Measurements from ENCODE around the gene MOBP.

DNA sequence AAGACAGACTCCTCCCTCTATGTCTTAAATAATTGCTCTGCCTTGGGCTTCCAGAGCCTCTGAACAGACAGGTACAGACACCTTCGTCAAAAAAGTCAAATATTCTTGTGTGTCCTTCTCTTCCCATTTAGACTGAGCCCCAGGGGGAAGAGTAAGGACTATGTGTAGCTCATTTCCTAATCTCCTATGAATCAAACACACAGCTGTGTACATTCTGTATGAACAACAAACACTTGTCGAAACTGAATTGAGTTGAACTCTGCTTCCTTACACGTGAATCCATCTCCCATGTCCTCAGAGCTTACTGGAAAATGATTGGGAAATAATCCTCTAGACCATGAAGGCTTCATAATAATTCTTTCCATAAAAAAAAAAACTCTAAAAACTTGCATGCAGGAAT lies 80.8 kb downstream of the MOBP start:
- TF ChIP-seq, protein P1, sequence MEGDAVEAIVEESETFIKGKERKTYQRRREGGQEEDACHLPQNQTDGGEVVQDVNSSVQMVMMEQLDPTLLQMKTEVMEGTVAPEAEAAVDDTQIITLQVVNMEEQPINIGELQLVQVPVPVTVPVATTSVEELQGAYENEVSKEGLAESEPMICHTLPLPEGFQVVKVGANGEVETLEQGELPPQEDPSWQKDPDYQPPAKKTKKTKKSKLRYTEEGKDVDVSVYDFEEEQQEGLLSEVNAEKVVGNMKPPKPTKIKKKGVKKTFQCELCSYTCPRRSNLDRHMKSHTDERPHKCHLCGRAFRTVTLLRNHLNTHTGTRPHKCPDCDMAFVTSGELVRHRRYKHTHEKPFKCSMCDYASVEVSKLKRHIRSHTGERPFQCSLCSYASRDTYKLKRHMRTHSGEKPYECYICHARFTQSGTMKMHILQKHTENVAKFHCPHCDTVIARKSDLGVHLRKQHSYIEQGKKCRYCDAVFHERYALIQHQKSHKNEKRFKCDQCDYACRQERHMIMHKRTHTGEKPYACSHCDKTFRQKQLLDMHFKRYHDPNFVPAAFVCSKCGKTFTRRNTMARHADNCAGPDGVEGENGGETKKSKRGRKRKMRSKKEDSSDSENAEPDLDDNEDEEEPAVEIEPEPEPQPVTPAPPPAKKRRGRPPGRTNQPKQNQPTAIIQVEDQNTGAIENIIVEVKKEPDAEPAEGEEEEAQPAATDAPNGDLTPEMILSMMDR (IDR thresholded peaks at IDR 0.05) = no peak
- TF ChIP-seq POLR2A (IDR thresholded peaks at IDR 0.05) = no peak

All from heart left ventricle (tissue), 13 donors.